ENCODE data around the gene MYRF. TPM values are rescaled to one million over a fixed set of nuclear protein-coding genes. Genes with fewer than 3 reads are reported as not detected.

MYRF gene
- total and polyA plus RNA-seq, 2 of the 13 experiments (the other 11 are each of a cell fraction or from before 2014, with no cell fraction given) = 10.2 to 25.9 TPM

DNA sequence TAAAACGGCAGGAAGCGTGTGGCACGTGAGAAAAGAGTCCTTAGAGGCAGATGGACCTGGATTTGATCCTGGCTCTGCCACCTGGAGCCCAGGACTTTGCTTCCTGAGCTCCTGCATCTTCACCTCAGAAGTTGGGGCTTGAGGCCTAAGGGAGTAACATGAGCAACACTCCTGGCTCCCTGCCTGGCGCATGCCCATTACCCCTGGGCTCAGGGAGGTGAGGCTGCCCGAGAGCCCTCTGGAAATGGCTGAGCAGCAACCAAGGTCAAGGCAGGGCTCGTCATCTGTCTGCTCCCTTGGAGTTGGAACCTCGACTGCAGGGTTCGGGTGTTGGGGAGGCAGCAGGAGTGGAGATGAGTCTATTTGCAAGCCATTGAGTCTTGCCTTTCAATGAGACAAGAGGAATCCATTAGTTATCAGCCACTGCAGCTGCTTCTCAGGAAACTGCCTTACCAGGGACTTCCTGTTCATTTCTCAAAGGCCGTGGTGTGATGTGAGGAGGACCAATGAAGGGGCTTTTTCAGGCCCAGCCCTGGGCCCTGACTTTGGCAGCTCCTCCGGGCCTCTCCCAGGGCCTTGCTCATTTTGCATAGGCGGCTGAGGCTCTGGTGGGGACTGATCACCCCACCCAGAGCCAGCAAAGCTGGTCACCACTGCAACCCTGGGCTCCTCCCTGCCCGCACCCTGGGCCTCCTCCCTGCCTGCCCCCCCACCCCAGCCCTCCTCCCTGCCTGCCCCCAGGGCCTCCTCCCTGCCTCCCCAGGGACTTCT is 82.0 kb downstream of the MYRF start:
- no peak for TF ChIP-seq CCAR2 (optimal IDR thresholded peaks at IDR 0.05; ENCODE audit: low read depth, low read length)
- no peak for TF ChIP-seq ZMYM3 (CRISPR knock-in tag; IDR thresholded peaks at IDR 0.05)
- TF ChIP-seq NFKBIZ (CRISPR knock-in tag; IDR thresholded peaks at IDR 0.05) = no peak
- no peak for TF ChIP-seq ZFP36L2 (CRISPR knock-in tag; IDR thresholded peaks at IDR 0.05)
- no peak for TF ChIP-seq FOXK2 (IDR thresholded peaks at IDR 0.05)
- TF ChIP-seq ZNF83 (CRISPR knock-in tag; IDR thresholded peaks at IDR 0.05; ENCODE audit: borderline replicate concordance) = no peak
- TF ChIP-seq, protein P1, sequence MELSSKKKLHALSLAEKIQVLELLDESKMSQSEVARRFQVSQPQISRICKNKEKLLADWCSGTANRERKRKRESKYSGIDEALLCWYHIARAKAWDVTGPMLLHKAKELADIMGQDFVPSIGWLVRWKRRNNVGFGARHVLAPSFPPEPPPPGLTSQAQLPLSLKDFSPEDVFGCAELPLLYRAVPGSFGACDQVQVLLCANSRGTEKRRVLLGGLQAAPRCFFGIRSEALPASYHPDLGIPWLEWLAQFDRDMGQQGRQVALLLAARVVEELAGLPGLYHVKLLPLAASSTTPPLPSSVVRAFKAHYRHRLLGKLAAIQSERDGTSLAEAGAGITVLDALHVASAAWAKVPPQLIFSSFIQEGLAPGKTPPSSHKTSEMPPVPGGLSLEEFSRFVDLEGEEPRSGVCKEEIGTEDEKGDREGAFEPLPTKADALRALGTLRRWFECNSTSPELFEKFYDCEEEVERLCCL (CRISPR knock-in tag; IDR thresholded peaks at IDR 0.05; ENCODE audit: borderline replicate concordance) = no peak
- Histone ChIP-seq H4K20me1 (ENCODE audit: insufficient read depth, low read length) (no peaks in the 10 kb centered on the region), H2AFZ (ENCODE audit: low read length) (no peak overlapping the region), H3K27ac (ENCODE audit: extremely low read length, insufficient read depth, low read length) (no peak overlapping the region), H3K79me2 (ENCODE audit: insufficient read depth, low read length) (peaks cover 23% of the 10 kb centered on the region), H3K27me3 (ENCODE audit: control insufficient read depth in 1 of 2, insufficient read depth in 2 of 2, low read length in 2 of 2) (no peaks in the 10 kb centered on the region), H3K36me3 (replicated peaks in 1 of 2; ENCODE audit: control insufficient read depth in 1 of 2, insufficient read depth in 2 of 2, low read length in 2 of 2) (peaks cover 0 to 2% of the 10 kb centered on the region in 2 experiments; a peak in 2 of 5 replicates), H3K4me3 (replicated peaks in 1 of 3; ENCODE audit: insufficient read depth in 1 of 3, low read depth in 2 of 3, low read length in 3 of 3) (no peak overlapping the region), H3K9me3 (ENCODE audit: low read length) (no peaks in the 10 kb centered on the region), H3K4me2 (ENCODE audit: low read depth, low read length) (no peak overlapping the region), H3K9ac (ENCODE audit: insufficient read depth, low read depth, low read length) (no peak overlapping the region), H3K4me1 (ENCODE audit: insufficient read depth, low read length) (peaks cover 25% of the 10 kb centered on the region)
- intact Hi-C loops (cut with micrococcal nuclease; ENCODE audit: unreplicated experiment) (no loop called here), in situ Hi-C loops (cut with HindIII; ENCODE audit: extremely low pct_ligation_motif_present, low pct_unique_long_range_greater_than_20kb) (no loop called here)
- ChIA-PET CTCF (ENCODE audit: low intra/inter-chr PET ratio, low total read pairs) (no interaction called here), POLR2A (no interaction called here)
- no peak for DNase-seq (ENCODE audit: low spot score)
- FAIRE-seq = no peak
- 90% methylated on average over 7 of the region's 12 CpGs for WGBS (ENCODE audit: low lambda C conversion rate)
- ATAC-seq = no peak; the same call in 2 of the 3 replicates
- no TSS peak for BruUV-seq (replicated peaks)

DNA sequence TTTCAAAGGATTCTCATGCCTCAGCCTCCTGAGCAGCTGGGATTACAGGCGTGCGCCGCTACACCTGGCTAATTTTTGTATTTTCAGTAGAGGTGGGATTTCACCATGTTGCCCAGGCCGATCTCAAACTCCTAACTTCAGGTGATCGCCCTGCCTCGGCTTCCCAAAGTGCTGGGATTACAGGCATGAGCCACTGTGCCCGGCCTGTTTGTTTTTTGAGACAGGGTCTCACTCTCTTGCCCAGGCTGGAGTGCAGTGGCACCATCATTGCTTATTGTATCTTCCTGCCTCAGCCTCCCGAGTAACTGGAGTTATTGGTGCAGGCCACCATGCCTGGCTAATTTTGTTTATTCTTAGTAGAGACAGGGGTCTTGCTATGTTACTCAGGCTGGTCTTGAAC is 83.8 kb downstream of the MYRF start:
- FAIRE-seq = no peak
- H3K79me2 ChIP-seq (ENCODE audit: insufficient read depth, low read length) = peaks cover 6% of the 10 kb centered on the region
- 98% methylated on average over 8 of the region's 8 CpGs for WGBS (ENCODE audit: low lambda C conversion rate)
- no peak for TF ChIP-seq TARDBP (CRISPR knock-in tag; IDR thresholded peaks at IDR 0.05)
- TF ChIP-seq, protein P2, sequence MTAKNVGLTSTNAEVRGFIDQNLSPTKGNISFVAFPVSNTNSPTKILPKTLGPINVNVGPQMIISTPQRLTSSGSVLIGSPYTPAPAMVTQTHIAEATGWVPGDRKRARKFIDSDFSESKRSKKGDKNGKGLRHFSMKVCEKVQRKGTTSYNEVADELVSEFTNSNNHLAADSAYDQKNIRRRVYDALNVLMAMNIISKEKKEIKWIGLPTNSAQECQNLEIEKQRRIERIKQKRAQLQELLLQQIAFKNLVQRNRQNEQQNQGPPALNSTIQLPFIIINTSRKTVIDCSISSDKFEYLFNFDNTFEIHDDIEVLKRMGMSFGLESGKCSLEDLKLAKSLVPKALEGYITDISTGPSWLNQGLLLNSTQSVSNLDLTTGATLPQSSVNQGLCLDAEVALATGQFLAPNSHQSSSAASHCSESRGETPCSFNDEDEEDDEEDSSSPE (CRISPR knock-in tag; IDR thresholded peaks at IDR 0.05) = no peak

More for the DNA sequence above, 83.8 kb downstream of the MYRF start:
- no peak overlapping the region for H3K4me2 ChIP-seq (ENCODE audit: low read depth, low read length)
- H3K4me3 ChIP-seq (replicated peaks in 1 of 3; ENCODE audit: insufficient read depth in 1 of 3, low read depth in 2 of 3, low read length in 3 of 3) = no peak overlapping the region
- no peak overlapping the region for H2AFZ ChIP-seq (ENCODE audit: low read length)
- no peaks in the 10 kb centered on the region for H3K27me3 ChIP-seq (ENCODE audit: control insufficient read depth in 1 of 2, insufficient read depth in 2 of 2, low read length in 2 of 2)
- H4K20me1 ChIP-seq (ENCODE audit: insufficient read depth, low read length) = no peaks in the 10 kb centered on the region
- ATAC-seq (no peak), DNase-seq (ENCODE audit: low spot score) (no peak)
- H3K9ac ChIP-seq (ENCODE audit: insufficient read depth, low read depth, low read length) = no peak overlapping the region
- no TSS peak for BruUV-seq (replicated peaks)
- CTCF ChIA-PET (ENCODE audit: low intra/inter-chr PET ratio, low total read pairs) = no interaction called here
- POLR2A ChIA-PET = no interaction called here
- peaks cover 3 to 19% of the 10 kb centered on the region in 2 experiments for H3K36me3 ChIP-seq (replicated peaks in 1 of 2; ENCODE audit: control insufficient read depth in 1 of 2, insufficient read depth in 2 of 2, low read length in 2 of 2)
- H3K9me3 ChIP-seq (ENCODE audit: low read length) = no peaks in the 10 kb centered on the region
- intact Hi-C loops (cut with micrococcal nuclease; ENCODE audit: unreplicated experiment) (no loop called here), in situ Hi-C loops (cut with HindIII; ENCODE audit: extremely low pct_ligation_motif_present, low pct_unique_long_range_greater_than_20kb) (no loop called here)
- peaks cover 8% of the 10 kb centered on the region for H3K4me1 ChIP-seq (ENCODE audit: insufficient read depth, low read length)
- H3K27ac ChIP-seq (ENCODE audit: extremely low read length, insufficient read depth, low read length) = no peak overlapping the region

Data from HepG2 (cell line).